Astrocyte (in vitro differentiated cells and primary cell): ENCODE data around the gene PAK4. TPM values are rescaled to one million over a fixed set of nuclear protein-coding genes. Genes with fewer than 3 reads are reported as not detected.

ENCODE experiments used
- DNase-seq: peaks from one replicate; pipeline ENCODE4 v3.0.0-alpha.2; 2010; ENCODE audit warnings: low read depth
- FAIRE-seq: peaks from 2 replicates; lab custom pipeline; 2011; peaks lifted over from hg19 to GRCh38; lab: Jason Lieb, UNC
- H2AFZ ChIP-seq: 2 replicates; pipeline ENCODE4 v1.6.0; 2012; ENCODE audit warnings: low read depth, low read length, inconsistent platforms
- H3K27ac ChIP-seq: 2 replicates; pipeline ENCODE4 v1.5.1; 2011; ENCODE audit warnings: low read depth, low read length, inconsistent platforms
- H3K27me3 ChIP-seq: 2 replicates; pipeline ENCODE4 v1.6.0; 2011; ENCODE audit warnings: low read length, inconsistent platforms; ENCODE audit not compliant: insufficient read depth
- H3K36me3 ChIP-seq: 2 replicates; pipeline ENCODE4 v1.5.1; 2011; ENCODE audit warnings: low read length, inconsistent platforms; ENCODE audit not compliant: insufficient read depth
- H3K4me1 ChIP-seq: 2 replicates; pipeline ENCODE4 v1.5.1; 2011; ENCODE audit warnings: low read length, inconsistent platforms; ENCODE audit not compliant: insufficient read depth
- H3K4me2 ChIP-seq: 2 replicates; pipeline ENCODE4 v1.6.0; 2012; ENCODE audit warnings: low read length, inconsistent platforms
- H3K4me3 ChIP-seq: 2 replicates; pipeline ENCODE4 v1.5.1; 2011; ENCODE audit warnings: low read depth, mild to moderate bottlenecking, low read length, inconsistent platforms; ENCODE audit not compliant: insufficient read depth
- H3K79me2 ChIP-seq: 2 replicates; pipeline ENCODE4 v1.6.0; 2012; ENCODE audit warnings: mild to moderate bottlenecking, low read length, inconsistent platforms; ENCODE audit not compliant: insufficient read depth
- H3K9ac ChIP-seq: 2 replicates; pipeline ENCODE4 v1.6.0; 2012; ENCODE audit warnings: mild to moderate bottlenecking, low read length, inconsistent platforms
- H3K9me3 ChIP-seq: 2 replicates; pipeline ENCODE4 v1.5.1; 2012; ENCODE audit warnings: low read depth, mild to moderate bottlenecking, low read length, inconsistent platforms; ENCODE audit not compliant: insufficient read depth
- H4K20me1 ChIP-seq: 2 replicates; pipeline ENCODE4 v1.6.0; 2012; ENCODE audit warnings: low read length, inconsistent platforms; ENCODE audit not compliant: insufficient read depth
- H3K27ac Mint-ChIP-seq: one replicate; pipeline ENCODE4 v1.8.0; 2021; ENCODE audit warnings: mild to moderate bottlenecking, mixed read lengths; ENCODE audit not compliant: unreplicated experiment
- H3K27me3 Mint-ChIP-seq: one replicate; pipeline ENCODE4 v1.8.0; 2021; ENCODE audit warnings: low read depth, mixed read lengths; ENCODE audit not compliant: unreplicated experiment
- H3K36me3 Mint-ChIP-seq: one replicate; pipeline ENCODE4 v1.8.0; 2021; ENCODE audit warnings: low read depth, mixed read lengths; ENCODE audit not compliant: unreplicated experiment
- H3K4me1 Mint-ChIP-seq: one replicate; pipeline ENCODE4 v1.8.0; 2021; ENCODE audit warnings: low read depth, mixed read lengths; ENCODE audit not compliant: unreplicated experiment
- H3K4me3 Mint-ChIP-seq: one replicate; pipeline ENCODE4 v1.8.0; 2021; ENCODE audit warnings: mild to moderate bottlenecking, moderate library complexity, mixed read lengths; ENCODE audit not compliant: unreplicated experiment
- H3K9me3 Mint-ChIP-seq: one replicate; pipeline ENCODE4 v1.8.0; 2021; ENCODE audit warnings: mild to moderate bottlenecking, mixed read lengths; ENCODE audit not compliant: unreplicated experiment
- CTCF ChIP-seq: IDR thresholded peaks from 2 replicates; pipeline ENCODE4 v1.5.1; 2011; ENCODE audit warnings: low read depth, mild to moderate bottlenecking, inconsistent platforms, low read length, moderate library complexity; ENCODE audit not compliant: insufficient read depth
- EZH2 ChIP-seq: IDR thresholded peaks from 2 replicates; pipeline ENCODE4 v1.6.1; 2012; ENCODE audit warnings: mild to moderate bottlenecking, low read length, inconsistent platforms; ENCODE audit not compliant: insufficient read depth
- total RNA-seq: library from RNA; stranded (reverse); gene quantifications from 2 replicates; pipeline ENCODE4 v1.2.1, GENCODE V29; 2021

Gene PAK4
- total RNA-seq, 1 donor from 2014 or later: 48.0 TPM

DNA sequence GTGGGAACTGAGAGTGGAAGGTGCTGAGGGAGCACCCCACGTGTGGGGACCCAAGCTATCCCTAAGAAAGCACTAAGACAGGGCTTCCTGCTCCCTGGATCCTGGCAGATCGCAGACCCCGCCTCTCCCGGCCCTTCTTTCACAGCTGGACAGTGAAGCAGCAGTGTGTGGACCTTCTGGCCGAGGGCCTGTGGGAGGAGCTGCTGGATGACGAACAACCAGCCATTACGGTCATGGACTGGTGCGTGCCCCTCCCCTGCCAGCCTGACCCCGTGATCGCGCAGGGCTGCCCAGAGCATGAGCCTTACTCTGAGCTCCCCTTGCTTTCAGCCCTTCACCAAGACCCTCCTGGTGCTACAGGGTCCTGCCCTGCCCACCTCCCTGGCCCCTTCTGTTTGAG, 73.4 kb downstream of the PAK4 start:
- H3K4me3 ChIP-seq: no peak overlapping the region
- H3K4me1 ChIP-seq: no peaks in the 10 kb centered on the region
- H3K4me2 ChIP-seq: no peak overlapping the region
- no peaks in the 10 kb centered on the region for H4K20me1 ChIP-seq
- Mint-ChIP-seq H3K27ac (no peak overlapping the region), H3K9me3 (no peaks in the 10 kb centered on the region), H3K27me3 (peaks cover 66% of the 10 kb centered on the region), H3K4me1 (peaks cover 2% of the 10 kb centered on the region), H3K4me3 (no peak overlapping the region), H3K36me3 (peaks cover 3% of the 10 kb centered on the region)
- no peak overlapping the region for H3K9ac ChIP-seq
- H3K9me3 ChIP-seq: no peaks in the 10 kb centered on the region
- peaks cover 40% of the 10 kb centered on the region for H3K27me3 ChIP-seq
- H3K27ac ChIP-seq: no peak overlapping the region
- no peaks in the 10 kb centered on the region for H3K36me3 ChIP-seq
- FAIRE-seq (no peak), DNase-seq (peak; percentile 9)
- TF ChIP-seq EZH2: no peak
- no peak for TF ChIP-seq CTCF
- H3K79me2 ChIP-seq: no peaks in the 10 kb centered on the region
- no peak overlapping the region for H2AFZ ChIP-seq

DNA sequence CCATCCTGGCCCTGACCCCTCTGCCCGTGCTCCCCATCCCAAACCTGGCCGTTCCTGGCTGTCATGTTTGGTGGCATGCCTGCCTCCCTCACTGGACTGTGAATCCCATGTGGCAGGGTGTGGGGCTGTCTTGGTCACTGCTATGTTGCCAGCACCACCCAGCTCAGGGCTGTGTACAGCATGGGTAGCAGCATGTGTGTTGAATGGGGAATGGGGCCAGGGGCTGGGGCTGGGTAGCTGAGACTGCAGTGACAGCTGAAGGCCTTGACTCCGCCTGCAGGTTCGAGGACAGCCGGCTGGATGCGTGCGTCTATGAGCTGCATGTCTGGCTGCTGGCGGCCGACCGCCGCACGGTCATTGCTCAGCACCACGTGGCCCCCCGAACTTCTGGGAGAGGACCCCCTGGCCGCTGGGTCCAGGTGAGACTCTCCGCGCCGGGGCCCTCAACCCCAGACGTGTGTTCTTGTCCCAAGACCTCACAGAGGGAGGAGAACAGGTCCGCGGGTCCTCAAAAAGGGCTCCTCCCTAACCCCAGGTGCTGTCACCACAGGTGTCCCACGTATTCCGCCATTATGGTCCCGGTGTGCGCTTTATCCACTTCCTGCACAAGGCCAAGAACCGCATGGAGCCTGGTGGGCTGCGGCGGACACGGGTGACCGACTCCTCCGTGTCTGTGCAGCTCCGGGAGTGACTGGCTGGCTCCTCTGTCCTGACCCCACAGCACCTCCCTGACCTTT, 74.6 kb downstream of the PAK4 start:
- no peak for DNase-seq
- TF ChIP-seq EZH2 (no peak), CTCF (no peak)
- Mint-ChIP-seq H3K9me3 (no peaks in the 10 kb centered on the region), H3K4me3 (no peak overlapping the region), H3K4me1 (peaks cover 4% of the 10 kb centered on the region), H3K27ac (no peak overlapping the region), H3K36me3 (peaks cover 3% of the 10 kb centered on the region), H3K27me3 (peaks cover 63% of the 10 kb centered on the region)
- no peaks in the 10 kb centered on the region for H3K36me3 ChIP-seq
- H3K9ac ChIP-seq: no peak overlapping the region
- H3K4me1 ChIP-seq: no peaks in the 10 kb centered on the region
- H3K9me3 ChIP-seq: no peaks in the 10 kb centered on the region
- no peak overlapping the region for H3K4me2 ChIP-seq
- H4K20me1 ChIP-seq: no peaks in the 10 kb centered on the region
- peaks cover 43% of the 10 kb centered on the region for H3K27me3 ChIP-seq
- no peaks in the 10 kb centered on the region for H3K79me2 ChIP-seq
- no peak overlapping the region for H2AFZ ChIP-seq
- no peak overlapping the region for H3K27ac ChIP-seq
- H3K4me3 ChIP-seq: no peak overlapping the region
- FAIRE-seq: no peak

DNA sequence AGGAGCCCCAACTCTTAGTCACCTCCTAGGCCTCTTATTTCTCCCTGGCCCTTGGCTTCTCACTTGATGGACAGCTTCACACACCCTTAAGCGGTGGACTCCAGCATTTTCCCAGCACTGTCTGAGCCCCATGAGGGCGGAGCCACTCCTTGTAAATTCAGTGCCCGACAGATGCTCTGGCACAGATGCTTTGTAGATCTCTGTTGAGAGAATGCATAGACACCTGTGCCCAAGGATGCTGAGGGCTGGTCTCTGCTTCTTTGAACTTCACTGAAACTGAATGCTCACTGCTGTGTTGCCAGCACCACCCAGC, 75.2 kb downstream of the PAK4 start:
- H3K27ac ChIP-seq: no peak overlapping the region
- no peak overlapping the region for H3K27ac Mint-ChIP-seq
- no peak overlapping the region for H3K4me3 ChIP-seq
- peaks cover 3% of the 10 kb centered on the region for H3K36me3 Mint-ChIP-seq
- DNase-seq: no peak
- H3K4me1 Mint-ChIP-seq: peaks cover 4% of the 10 kb centered on the region
- no peaks in the 10 kb centered on the region for H3K9me3 ChIP-seq
- no peaks in the 10 kb centered on the region for H3K79me2 ChIP-seq
- H4K20me1 ChIP-seq: no peaks in the 10 kb centered on the region
- no peak for FAIRE-seq
- no peak for TF ChIP-seq CTCF
- TF ChIP-seq EZH2: no peak
- H3K4me1 ChIP-seq: no peaks in the 10 kb centered on the region
- H3K27me3 ChIP-seq: peaks cover 41% of the 10 kb centered on the region
- H3K4me3 Mint-ChIP-seq: no peak overlapping the region
- no peaks in the 10 kb centered on the region for H3K9me3 Mint-ChIP-seq
- H3K27me3 Mint-ChIP-seq: peaks cover 62% of the 10 kb centered on the region
- H3K4me2 ChIP-seq: no peak overlapping the region
- H3K9ac ChIP-seq: no peak overlapping the region
- no peaks in the 10 kb centered on the region for H3K36me3 ChIP-seq
- H2AFZ ChIP-seq: no peak overlapping the region
